ENCODE data around the gene CDKN3.
A peak's percentile ranks its signal among the peaks of the same experiment; 100 is the strongest.
"Not testable (repeated sequence)": the region's sequence is repeated elsewhere in the genome, so short reads cannot be mapped to it uniquely, and the experiment has no call there.

CDKN3 gene

DNA sequence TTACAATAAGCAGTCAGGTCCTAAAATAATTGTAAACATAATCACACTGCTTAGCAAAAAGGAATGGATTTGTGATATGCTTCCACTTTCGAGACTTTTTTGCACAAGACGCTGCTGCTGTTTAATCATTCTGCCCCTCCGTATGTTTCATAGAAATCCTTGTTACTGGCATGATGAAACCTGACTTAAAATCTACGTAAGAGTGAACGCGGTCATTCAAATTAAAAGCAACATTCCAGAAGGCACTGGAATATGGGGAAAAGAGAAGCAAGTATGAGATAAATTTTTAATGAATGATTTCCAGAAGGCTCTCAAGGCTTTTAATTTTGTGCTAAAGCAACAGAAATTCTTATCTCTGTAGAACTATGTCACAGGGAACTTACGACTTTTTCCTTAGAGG is 43.2 kb downstream of the CDKN3 start:
- TF ChIP-seq, protein P1, sequence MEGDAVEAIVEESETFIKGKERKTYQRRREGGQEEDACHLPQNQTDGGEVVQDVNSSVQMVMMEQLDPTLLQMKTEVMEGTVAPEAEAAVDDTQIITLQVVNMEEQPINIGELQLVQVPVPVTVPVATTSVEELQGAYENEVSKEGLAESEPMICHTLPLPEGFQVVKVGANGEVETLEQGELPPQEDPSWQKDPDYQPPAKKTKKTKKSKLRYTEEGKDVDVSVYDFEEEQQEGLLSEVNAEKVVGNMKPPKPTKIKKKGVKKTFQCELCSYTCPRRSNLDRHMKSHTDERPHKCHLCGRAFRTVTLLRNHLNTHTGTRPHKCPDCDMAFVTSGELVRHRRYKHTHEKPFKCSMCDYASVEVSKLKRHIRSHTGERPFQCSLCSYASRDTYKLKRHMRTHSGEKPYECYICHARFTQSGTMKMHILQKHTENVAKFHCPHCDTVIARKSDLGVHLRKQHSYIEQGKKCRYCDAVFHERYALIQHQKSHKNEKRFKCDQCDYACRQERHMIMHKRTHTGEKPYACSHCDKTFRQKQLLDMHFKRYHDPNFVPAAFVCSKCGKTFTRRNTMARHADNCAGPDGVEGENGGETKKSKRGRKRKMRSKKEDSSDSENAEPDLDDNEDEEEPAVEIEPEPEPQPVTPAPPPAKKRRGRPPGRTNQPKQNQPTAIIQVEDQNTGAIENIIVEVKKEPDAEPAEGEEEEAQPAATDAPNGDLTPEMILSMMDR (conservative IDR thresholded peaks at IDR 0.05; ENCODE audit: low read length): no peak
- peak overlapping the region; percentile 78 for H3K4me3 ChIP-seq (ENCODE audit: low read length)
- peak; percentile 54 for DNase-seq (ENCODE audit: low read depth)

DNA sequence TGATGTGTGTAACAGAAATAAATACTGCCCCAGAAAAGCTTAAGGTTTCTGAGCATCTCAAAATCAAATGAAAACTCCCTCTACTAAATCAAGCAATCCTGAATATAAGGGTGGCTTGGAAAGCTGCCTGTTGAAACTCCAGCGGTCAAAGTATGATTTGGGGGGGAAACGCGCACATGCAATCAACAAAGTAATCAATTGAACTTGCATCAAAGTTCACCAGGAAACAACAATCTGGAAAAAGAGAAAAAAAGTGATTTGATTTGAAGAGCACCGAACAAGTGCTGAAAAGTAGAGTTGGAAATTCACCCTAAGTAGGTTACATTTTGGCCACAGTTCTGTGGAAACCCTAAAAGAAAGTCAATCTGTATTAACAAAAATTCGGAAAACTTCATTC is 43.7 kb downstream of the CDKN3 start:
- peak overlapping the region; percentile 78 for H3K4me3 ChIP-seq (ENCODE audit: low read length)
- peak; percentile 18 for DNase-seq (ENCODE audit: low read depth)
- TF ChIP-seq, protein P1 (conservative IDR thresholded peaks at IDR 0.05; ENCODE audit: low read length): no peak; the same call in 1 of the 2 replicates

DNA sequence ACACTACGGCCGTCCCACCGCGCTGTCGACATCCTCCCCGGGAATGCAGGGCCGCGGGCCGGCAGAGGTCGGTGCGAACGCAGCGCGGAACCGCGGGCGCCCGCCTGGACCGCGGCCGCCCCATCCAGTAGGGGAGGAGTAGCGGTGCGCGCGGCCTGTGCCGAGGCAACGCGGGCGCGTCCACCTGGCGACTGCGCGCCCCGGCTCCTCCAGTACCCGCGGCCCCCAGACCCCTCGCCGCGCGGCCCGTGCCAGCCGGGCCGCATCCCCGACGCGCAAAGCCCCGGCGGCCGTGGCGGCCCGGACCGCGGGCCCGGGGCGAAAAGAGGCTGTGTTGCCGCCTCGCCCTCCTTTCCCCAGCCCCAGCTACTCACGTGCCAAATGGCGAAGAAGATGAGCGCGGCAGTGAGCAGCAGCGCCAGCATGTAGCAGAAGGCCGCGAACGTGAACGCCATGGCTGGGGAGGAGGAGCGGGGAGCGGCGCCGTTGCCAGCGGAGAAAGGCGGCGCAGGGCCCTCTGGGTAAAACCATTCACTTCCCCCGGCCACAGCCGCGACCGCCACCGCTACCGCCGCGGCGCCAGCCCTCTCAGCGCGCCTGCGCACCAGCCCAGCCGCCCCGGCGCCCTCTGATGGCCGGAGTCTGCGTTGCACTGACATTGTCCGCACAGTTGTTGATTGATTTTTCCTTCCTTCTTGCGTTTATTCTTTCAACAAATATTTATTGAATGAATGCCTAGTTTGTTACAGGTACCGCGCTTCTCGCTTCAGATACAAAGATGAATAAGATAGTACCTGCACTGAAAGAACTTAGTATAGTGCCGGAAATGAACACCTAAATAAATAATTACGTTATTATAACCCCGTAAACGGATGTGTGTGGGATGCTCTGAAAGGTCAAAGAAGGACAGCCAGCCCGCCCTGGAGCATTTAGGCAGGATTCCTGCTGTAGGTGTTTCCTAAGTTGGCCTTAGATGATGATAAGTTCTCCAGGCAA is 44.4 kb downstream of the CDKN3 start, which contains the start of gene CNIH1:
CNIH1 (minus strand) TSS at position 502 of the 996 bp plus-strand sequence; CDS start at position 455, 47 bp downstream.
- peak within 1 kb of the TSS; percentile 78 for H3K4me3 ChIP-seq (ENCODE audit: low read length)
- TF ChIP-seq, protein P1 (conservative IDR thresholded peaks at IDR 0.05; ENCODE audit: low read length): peak; percentile 69
- peak; percentile 93 for DNase-seq (ENCODE audit: low read depth)

DNA sequence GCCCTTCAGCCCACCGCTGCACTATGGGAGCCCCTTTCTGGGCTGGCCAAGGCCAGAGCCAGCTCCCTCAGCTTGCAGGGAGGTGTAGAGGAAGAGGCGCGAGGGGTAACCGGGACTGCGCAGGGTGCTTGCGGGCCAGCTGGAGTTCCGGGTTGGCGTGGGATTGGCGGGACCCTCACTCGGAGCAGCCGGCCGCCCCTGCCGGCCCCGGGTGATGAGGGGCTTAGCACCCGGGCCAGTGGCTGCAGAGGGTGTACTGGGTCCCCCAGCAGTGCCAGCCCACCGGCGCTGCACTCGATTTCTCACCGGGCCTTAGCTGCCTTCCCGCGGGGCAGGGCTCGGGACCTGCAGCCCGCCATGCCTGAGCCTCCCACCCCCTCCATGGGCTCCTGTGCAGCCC is 46.2 kb downstream of the CDKN3 start:
- DNase-seq (ENCODE audit: low read depth); H3K4me3 ChIP-seq (ENCODE audit: low read length): not testable (repeated sequence)

DNA sequence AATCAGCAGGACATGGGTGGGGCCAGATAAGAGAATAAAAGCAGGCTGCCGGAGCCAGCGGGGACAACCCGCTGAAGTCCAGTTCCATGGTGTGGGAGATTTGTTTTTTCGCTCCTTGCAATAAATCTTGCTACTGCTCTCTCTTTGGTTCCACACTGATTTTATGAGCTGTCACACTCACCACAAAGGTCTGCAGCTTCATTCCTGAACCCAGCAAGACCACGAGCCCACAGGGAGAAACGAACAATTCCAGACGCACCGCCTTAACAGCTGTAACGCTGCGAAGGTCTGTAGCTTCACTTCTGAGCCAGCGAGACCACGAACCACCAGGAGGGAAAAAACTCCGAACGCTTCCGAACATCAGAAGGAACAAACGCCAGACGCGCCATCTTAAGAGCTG is 47.2 kb downstream of the CDKN3 start:
- TF ChIP-seq, protein P1 (conservative IDR thresholded peaks at IDR 0.05; ENCODE audit: low read length): no peak
- peak; percentile 59 for DNase-seq (ENCODE audit: low read depth)
- H3K4me3 ChIP-seq (ENCODE audit: low read length): no peak overlapping the region

DNA sequence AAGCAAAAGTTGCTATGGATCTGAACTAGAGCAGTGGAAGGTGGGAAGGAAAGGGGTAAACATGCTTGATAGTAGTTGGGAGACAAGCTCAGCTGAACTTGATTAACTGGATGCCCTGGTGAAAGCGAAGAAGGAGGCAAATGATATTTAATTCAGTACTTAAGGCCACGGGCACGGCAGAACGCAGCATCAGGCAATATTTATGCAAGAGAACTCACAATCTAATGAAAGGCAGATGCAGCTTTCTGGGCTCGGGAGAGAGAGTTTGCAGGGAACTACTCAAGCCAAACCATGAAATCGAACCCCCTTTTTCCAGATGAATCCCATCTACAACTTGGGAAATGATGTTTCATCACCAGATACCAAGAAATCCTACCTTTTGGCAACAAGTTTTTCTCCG is 47.9 kb downstream of the CDKN3 start:
- DNase-seq (ENCODE audit: low read depth): peak; percentile 89
- TF ChIP-seq, protein P1 (conservative IDR thresholded peaks at IDR 0.05; ENCODE audit: low read length): no peak
- peak overlapping the region; percentile 33 for H3K4me3 ChIP-seq (ENCODE audit: low read length)

DNA sequence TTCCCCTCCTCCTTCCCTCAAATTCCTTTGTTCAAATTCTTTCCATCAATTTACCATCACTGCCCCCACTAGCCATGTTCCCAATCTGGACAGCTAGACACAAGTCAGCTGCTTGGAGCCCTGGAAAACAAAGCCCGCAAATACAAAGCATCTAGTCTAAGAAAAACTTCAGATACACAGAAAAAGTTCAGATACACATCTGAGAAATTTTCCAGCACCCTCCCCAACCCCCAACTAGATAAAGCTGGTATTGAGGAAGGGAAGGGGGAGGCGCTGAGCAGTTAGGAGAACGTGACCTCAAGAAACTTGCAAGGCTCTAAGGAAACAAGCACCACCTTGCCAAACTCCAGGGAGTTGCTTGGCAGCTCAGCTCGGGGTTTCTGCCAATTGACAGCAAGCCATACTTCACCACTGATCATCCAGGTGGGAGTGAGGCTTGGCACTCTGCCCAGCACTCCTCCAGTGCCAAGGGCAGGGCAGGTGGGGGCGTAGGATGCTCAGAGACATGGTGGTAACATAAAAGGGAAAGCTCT is 49.4 kb downstream of the CDKN3 start:
- peak; percentile 38 for DNase-seq (ENCODE audit: low read depth)

More for the DNA sequence above, 49.4 kb downstream of the CDKN3 start:
- H3K4me3 ChIP-seq (ENCODE audit: low read length): no peak overlapping the region
- TF ChIP-seq, protein P1 (conservative IDR thresholded peaks at IDR 0.05; ENCODE audit: low read length): no peak

All from AG10803 (cell line).